Keratinocyte (primary cell): ENCODE measurements around the gene PCNX4.
"Not testable (repeated sequence)": the region's sequence is repeated elsewhere in the genome, so short reads cannot be mapped to it uniquely, and the experiment has no call there.

ENCODE experiments used
- CTCF ChIP-seq, 3 experiments: IDR thresholded peaks in 1 of 3; conservative IDR thresholded peaks in 1 of 3; optimal IDR thresholded peaks in 1 of 3; 2 replicates in 2 of 3; 3 replicates in 1 of 3; pipeline versions ENCODE3 to v1.5.1; 2011; ENCODE audit warnings: low read length in 3 of 3, mild to moderate bottlenecking in 3 of 3, moderate library complexity in 2 of 3, control low read depth in 1 of 3, inconsistent platforms in 1 of 3; ENCODE audit not compliant: insufficient read depth in 2 of 3; ENCODE audit errors: extremely low read depth in 1 of 3
- EZH2 ChIP-seq: IDR thresholded peaks from one replicate; pipeline ENCODE4 v1.6.1; 2012; ENCODE audit warnings: inconsistent platforms, mild to moderate bottlenecking, low read length, moderate library complexity

GRCh38 chr14:60047976-60048375 lies 43.7 kb upstream of the PCNX4 start:
- TF ChIP-seq CTCF (optimal IDR thresholded peaks at IDR 0.05 in 1 of 3, IDR thresholded peaks at IDR 0.05 in 1 of 3, conservative IDR thresholded peaks at IDR 0.05 in 1 of 3; ENCODE audit: extremely low read depth in 1 of 3, insufficient read depth in 2 of 3, low read length in 3 of 3); EZH2: not testable (repeated sequence)
